HT-29 (cell line): Measurements from ENCODE around the gene PDLIM7. TPM values are rescaled to one million over a fixed set of nuclear protein-coding genes. Genes with fewer than 3 reads are reported as not detected.
A peak's percentile ranks its signal among the peaks of the same experiment; 100 is the strongest.

ENCODE experiments used
- DNase-seq: peaks from one replicate; pipeline ENCODE4 v3.0.0-alpha.2; 2015; ENCODE audit warnings: low spot score
- total RNA-seq: library from RNA; depleted of rRNA; stranded (reverse); fragments of >200 nt; shearing (Covaris generic); gene quantifications from 2 replicates; pipeline ENCODE4 v1.2.3, GENCODE V29; 2014

Gene PDLIM7
- total RNA-seq, 1 experiment from 2014 or later: 32.2 TPM

DNA sequence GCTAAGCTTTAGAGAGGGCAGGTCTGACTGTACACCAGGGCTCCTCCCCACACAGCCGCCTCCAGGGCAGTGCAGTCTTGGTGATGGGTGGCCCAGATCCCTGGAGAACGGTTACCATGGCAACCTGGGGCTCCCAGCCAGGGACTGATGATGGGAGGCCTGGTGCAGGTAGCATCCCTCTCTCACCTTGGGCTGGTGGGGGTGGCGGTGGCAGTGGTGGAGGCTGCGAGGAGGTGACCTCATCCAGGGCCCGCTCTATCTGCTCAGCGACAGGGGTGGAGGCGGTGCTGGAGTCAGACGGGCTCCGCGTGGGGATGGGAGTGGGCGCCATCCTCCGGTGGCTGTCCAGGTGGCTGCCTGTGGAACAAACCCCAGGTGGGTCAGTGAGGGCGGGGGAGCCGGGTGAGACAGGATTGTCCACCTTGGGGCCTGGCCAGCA lies 38.5 kb downstream of the PDLIM7 start:
- DNase-seq: no peak

DNA sequence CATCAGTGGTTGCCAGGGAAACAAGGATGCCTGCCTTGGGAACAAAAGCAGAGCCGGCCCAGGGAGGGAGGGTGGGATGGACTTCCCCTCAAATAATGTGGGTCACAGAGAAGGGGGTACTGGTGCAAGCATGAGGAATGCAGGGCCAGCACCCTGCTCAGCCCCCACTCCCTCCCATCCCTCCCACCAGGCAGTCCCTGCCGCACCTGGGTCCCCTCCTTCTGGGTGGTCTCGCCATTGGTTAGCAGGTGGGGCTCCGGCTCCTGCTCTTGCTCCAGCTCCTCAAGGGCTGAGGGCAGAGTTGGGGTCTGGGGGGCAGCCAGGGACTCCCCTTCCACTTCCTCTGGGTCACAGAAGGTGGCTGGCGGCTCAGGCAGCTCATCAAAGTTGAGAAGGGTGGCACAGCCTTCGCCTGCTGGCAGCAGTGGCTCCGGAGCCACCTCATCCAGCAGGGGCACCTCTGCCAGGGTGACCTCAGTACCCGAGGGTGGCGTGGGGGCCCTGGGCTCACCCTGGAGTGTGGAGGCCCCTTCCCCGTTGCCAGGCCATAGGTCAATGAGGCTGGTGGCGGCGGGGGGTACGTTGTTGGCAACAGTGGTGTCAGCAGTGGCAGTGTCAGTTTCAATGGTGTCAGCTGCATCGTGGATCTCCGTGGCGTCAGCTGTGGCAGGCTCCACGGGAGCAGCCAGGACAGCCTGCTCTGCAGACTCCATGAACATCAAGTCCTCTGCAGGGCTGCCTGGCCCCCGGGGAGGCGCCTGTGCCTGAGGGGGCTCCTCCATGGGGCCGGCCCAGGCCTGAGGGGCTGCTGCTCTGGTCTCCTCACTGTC lies 39.3 kb downstream of the PDLIM7 start:
- DNase-seq: no peak

DNA sequence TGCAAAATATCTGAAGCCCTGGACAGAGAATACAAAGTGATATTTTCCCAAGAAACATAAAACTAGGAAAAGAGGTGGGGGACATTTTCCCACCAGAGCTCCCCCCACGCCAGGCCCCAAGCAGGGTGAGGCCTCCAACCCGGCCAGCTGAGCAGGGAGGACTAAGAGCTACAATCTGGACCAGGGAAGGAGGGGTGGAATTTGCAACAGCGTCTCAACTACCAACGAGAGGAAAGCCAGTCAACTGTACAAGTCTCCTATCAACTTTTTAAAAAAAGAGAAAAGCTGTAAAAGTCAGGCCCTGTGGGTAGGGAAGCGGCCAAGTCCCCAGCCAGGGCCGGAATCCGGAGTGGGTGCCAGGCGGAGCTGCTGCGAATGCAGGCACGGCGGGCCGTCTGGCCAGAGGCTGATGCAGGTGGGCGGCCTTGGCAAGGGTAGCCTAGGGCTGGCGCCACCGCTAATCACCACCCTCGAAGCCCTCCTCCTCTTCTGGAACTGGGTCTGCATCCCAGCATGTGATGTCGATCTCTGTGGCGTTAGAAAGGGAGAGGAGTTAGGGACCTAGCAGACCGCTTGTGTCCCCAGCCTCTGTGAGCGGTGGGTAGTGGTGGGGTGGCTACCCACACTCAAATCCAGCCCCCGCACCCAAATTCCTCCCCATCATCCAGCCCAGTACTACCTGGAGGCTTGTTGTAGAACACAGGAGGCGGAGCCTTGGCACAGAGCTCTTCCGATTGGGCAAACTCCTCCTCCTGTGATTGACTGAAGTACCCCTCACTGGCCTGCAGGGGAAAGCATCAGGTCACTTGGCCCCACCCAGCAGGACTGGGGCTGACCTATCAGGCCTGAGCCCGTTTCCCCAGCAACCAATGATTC lies 40.2 kb downstream of the PDLIM7 start:
- peak; percentile 95 for DNase-seq

DNA sequence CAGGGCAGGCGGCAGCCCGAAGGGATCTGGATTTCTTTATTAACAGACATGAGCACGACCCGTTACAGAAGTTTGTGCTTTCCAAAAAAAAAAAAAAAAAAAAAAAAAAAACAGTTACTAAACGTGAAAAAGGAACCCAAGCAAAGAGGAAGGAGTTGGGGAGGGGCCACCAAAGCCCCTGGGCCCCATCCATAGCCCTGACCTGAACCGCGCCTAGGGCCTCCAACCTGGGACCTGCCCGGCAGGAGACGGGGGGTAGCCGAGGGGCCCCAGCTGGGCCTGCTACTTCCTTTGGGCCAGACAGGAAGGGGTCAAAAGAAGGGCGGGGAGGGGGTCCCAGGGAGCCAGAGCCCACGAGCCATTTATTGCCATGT lies 40.8 kb downstream of the PDLIM7 start:
- no peak for DNase-seq

DNA sequence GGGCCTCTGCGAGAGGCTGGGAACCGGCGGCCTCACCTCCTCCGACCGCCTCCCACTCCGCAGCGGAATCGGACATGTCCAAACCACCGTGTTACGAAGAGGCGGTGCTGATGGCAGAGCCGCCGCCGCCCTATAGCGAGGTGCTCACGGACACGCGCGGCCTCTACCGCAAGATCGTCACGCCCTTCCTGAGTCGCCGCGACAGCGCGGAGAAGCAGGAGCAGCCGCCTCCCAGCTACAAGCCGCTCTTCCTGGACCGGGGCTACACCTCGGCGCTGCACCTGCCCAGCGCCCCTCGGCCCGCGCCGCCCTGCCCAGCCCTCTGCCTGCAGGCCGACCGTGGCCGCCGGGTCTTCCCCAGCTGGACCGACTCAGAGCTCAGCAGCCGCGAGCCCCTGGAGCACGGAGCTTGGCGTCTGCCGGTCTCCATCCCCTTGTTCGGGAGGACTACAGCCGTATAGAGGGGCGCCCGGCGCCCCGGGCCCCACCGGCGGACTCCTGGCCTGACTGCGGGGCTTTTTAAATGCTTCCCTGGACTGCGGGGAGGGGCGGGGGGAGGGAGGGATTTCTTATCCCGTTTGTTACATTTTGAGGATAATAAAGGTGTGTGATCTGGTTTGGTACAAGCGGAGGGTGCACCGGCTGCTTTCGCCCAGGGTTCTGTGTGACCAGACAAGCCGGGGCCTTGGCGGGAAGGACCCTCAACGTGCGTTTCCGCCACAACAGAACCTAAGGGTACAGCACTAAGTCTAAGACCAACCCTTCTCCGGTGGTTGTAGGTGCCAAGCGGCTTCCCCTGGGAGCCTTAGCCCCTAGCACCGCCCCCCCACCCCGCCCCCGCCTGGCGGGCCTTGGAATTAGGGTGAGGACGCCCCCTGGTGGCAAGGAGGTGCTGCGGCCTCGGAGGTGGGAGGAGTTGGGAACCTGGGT lies 41.5 kb downstream of the PDLIM7 start:
- peak; percentile 94 for DNase-seq

DNA sequence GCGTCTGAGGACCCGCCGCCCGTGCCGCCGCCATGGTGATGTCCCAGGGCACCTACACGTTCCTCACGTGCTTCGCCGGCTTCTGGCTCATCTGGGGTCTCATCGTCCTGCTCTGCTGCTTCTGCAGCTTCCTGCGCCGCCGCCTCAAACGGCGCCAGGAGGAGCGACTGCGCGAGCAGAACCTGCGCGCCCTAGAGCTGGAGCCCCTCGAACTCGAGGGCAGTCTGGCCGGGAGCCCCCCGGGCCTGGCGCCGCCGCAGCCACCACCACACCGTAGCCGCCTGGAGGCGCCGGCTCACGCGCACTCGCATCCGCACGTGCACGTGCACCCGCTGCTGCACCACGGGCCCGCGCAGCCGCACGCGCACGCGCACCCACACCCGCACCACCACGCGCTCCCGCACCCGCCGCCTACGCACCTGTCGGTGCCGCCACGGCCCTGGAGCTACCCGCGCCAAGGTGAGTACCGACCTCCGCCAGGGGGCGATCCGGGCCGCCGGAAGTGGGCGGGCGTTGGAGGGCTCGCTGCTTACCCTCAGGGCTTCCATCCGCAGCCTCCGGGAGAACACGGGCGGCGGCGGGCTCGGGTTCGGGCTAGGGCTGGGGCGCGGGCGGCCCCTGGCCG lies 42.3 kb downstream of the PDLIM7 start:
- peak; percentile 88 for DNase-seq

DNA sequence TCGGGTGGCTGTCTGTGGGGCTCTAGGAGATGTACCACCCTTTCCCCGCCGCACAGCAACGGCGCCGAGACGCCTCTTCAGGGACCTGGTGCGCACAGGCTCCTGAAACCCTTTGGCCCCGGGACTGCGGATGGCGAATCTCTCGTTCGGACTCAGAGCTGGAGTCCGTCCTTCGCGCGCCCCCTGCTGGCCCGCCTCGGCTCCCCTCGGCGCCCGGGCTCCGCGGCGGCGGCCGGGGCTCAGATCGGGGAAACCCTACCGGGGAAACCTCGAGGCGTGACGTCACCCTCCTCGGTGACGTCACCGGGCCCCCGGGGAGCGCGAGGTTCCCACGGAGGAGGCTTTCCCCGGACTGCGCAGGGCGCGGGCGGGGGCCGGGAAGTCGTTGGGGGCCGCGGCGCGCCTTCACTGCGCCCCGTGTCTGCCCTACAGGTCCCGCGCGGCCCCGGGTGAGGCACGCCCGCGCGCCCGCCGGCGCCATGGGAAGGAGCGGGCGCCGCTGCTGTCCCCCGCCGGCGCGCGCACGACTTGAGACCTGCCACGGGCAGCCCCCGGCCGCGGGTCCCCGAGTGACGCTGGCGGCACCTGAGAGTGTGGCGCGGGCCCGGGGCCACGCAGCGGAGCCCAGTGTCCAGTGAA lies 42.9 kb downstream of the PDLIM7 start:
- DNase-seq: peak; percentile 94

DNA sequence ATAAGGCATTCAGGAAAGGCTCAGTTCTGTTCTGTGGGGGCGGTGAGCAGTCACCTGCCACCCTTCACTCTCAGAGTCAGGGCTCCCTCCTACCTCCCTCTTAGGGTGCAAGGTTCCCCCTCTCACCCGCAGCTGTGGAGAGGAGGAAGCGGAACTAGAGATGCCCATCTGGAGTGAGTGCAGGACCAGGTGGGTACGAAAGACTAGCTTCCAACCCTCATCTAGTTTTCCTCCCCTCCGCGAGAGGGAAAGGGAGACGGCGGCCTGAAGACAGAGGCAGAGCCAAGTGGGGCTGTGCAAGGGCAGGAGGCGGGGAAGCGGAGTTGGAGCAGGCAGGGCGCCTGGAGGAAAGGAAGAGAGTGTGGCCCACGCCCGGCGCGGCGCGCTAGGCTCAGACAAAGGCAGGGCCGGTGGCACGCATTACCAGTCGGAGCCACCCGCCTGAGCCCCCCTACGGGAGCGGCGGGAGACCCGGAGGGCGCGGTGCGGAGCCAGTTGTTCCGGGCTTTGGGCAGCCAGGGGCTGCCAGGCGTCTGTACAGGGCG lies 43.5 kb downstream of the PDLIM7 start:
- peak; percentile 49 for DNase-seq

DNA sequence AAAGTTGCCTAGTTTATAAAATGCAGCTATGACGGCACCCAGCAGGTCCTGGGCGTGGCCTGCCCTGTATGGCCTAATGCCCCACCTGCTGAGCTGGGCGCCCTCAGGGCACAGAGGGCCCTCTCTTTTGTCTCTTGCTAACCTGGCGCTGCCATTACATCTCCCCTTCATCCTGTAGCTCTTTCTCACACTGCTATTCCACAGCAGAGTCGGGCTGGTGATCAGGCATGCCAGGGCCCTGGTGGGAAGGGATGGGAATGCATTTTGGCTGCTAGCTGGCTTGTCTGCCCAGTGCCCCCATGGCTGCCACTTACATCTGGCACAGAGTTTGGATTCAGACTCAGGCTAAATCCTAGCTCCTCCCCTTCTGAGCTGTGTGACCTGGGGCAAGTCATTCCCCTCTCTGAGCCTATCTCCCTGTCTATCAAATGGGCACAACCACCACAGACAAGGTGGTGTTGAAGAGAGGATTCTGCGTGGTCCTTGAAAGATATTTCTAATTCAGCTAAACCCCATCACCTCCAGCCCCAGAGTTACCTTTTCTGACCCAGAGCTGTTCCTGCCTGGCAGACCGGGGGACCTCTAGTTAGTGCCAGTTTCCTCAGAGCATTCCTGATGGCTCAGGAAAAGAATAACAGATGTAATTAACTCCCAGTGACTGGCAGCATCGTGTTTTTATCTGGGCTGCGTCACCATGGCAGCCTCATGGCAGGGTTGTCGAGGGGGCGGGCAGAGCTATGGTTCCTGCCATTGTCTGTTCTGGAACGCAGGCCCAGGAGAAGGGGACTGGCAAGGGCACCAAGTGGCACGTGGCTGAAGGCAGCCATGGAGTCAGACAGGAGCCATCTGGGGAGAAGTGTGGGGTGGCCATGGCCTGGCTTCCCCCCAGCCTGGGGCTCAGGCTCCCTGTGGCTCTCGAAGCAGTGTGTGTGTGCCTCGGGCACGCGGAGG lies 44.4 kb downstream of the PDLIM7 start:
- DNase-seq: no peak

DNA sequence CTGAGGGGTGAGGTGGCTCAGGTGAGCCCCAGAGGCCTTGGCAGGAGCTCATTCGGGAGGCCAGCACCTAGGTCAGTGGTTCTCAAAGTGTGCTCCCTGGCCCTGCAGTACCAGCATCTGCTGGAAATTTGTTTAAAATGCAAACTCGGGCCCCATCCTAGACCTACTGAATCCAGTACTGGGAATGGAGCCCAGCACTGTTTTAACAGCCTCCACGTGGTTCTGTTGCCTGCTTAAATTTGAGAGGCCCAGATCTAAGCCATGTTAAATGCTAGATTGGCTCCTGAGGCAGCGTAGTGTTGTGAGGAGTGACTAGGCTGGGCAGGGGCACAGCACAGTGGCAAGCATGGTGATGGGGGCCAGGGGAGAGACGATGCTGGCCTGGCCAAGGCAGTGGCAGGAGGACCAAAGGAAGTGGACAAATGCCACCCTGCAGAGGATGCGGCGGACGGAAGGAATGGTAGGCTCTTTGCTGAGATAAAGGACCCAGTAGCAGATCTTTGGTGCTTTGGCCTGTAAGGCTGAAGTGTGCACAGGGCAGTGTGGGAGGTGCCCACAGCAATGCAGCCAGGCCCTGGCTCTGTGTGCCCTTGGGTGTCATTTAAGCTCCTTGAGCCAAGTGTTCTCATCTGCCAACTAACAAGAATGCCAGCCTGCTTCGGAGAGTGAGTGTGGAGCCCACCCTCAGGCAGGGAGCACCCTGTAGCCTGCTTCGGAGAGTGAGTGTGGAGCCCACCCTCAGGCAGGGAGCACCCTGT lies 46.6 kb downstream of the PDLIM7 start:
- no peak for DNase-seq

DNA sequence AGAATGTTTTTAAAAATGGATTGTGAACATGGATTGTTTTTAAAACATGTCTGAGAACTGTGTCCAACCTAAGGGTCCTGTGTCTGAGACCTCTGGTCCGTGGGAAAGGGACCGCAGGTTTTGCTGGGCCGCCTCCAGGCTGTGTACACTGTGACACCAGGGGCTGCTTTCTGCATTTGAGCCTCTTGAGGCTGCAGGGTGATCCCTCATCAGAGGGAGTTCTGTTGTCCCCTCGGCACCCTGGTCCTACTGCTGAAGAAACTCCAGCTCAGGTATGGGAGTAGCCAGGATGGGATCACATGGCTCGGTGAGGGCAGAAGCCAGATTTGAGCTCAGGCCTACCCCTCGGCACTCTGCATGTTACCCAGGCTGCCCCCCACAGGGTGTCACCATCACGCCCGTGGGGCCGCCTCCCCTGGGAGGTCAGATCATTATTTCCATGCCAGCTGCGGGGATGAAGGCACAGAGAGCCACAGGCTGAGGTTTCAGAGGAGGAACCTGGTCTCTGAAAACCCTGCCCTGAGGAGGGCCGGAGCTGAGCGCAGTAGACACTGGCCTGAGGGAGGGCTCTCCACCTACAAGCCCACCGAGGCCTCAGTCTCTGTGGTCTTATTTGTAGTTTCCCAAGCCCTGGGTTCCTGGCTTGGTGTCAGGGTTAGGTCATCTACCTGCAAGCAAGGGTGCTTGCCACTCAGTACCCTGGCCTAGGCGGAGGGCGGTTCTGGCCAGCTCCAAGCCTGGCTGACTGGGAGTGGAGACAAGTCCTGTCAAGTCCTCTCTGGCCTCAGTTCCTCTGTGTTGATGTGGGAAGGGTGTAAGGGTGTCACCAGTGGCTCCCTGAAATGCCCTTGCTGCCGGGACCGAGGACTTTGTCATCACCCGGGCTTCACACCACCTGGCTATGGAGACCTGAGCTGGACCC lies 48.0 kb downstream of the PDLIM7 start:
- no peak for DNase-seq

DNA sequence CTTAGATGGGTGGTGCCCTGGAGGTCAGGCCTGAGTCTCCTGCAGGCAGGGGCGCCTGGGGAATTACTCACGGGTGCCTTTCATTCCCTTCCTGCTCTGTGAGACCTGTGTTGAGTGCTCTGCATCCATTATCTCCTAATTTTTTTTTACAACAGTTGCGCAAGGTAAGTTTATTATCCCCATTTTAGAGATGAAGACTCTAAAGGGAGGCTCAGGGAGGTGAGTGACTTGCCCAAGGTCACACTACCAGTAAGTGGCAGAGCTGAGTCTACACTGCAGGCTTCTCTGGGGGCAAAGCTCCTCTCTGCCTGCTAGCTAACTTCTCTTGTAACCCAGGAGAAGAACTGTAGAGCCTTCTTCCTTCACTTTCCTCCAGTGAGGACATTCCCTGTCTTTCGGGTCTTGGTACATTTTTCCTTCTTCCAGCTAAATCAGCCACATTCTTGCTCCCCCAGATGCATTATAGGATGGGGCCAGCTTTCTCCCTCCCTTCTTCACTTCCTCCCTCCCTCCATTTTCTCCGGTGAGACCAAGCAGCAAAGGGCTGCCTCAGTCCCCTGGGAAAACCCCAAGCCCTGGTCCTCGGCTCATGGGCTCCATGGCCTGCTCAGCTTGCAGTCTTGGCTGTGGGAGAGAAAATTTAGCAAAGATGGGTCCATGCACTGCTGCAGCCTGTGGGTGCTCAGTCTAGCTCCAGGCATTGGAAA lies 49.0 kb downstream of the PDLIM7 start:
- no peak for DNase-seq

DNA sequence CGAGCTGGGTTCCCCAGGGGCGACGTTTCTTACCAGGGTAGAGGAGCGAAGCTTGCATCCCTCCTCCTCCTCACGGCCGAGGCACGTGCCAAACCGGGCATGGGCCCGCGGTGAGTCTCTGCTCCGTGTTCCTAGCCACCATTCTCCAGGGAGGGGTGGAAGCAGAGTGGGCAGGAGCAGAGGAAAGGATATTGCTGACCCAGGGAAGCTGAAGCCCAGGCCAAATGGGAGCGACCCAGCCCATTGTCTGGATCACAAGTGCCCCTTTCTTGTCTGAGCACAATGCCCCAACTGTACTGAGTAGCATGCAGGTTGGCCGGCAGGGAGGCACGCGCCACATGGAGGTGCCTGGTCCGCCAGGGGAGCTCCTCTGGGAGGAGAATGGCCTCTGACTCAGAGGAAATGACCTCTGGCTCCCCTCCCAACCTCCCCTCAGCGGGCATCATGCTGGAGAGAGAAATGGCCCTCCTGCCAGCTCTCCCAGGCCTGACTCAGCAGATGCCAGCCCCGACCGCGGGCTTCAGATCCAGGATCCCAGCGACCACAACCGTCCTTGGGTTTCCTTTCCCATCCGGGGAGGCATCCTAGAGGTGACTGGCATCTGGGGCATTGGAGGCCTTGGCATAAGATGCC lies 49.7 kb downstream of the PDLIM7 start:
- DNase-seq: peak; percentile 82

DNA sequence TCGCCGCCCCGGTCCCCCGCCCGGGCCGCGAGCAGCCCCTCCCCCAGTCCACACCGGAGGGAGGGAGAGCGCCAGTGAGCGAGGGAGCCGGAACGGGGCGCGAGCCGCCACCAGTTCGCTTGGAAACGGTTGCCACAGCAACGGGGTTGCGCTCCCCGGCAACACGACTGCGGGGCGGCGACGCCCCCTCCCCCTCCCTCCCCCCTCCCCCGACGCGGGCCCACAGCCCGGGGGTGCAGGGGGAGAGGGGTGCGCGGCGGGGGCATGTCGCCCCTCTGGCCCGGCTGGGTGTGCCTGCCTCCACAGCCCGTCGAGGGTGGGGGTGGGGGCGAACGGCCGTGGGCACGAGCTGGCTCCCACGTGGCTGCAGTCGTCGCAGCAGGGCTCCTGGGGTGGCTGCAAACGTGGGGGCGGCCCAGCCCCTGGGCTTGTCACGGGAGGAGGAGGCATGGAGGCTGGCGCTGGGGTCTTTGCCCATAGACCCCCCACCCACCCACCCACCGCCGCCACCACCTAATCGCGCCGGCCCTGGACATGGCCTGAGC lies 50.3 kb downstream of the PDLIM7 start:
- peak; percentile 79 for DNase-seq

DNA sequence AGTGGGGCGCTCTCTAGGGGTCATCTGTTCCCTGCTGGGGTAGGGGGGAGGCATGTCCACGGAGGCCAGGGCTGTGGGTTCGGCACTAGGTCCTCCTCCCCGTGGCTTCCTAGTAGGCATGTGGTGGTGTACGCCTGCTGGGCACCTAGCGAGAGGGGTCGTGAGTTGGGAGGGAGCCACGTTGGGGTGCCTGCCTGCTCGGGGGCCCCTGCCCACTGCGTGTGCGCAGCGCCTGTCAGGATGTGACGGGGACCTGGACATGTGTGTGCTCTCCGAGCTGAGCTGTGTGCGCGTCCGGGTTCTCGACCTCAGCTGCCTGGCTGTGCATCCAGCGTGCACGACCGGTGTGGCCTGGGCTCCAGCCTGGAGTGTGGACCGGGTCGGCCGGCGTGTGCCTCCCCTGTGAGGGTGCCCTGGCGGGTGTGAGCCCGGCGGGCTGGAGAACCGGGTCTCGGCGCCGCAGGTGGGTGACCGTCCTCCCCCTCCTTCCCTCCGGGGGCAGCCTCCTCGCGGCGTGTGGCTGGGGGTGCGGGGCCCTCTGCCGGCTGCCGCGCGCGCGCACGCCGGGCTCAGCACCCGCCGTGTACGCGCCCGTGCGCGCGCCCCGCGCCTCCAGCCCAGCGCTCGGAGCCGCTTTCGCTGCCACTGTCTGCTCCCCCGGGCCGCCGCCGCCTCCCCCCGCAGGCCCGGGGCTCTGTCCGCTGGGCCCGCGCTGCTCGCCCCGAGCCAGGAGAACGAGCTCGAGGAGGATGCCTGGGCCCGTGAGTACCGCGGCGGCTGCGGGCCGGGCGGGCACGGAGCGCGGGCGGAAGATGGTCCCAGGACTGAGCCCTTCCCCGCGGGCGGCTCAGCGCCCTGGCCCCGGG lies 51.0 kb downstream of the PDLIM7 start, which contains the start of gene PRR7:
Gene PRR7 (plus strand): TSS at position 615 of the 866 bp plus-strand sequence. CDS start 8,254 bp downstream, outside the sequence.
- peak; percentile 81 for DNase-seq
